Hematopoietic multipotent progenitor cell treated with erythropoietin and hydrocortisone succinate and interleukin-3 and kit ligand, for 8 days (in vitro differentiated cells): Measurements from ENCODE around the gene PLA2G4A.

Experiments used
- DNase-seq: peaks from one replicate; pipeline ENCODE4 v3.0.0-alpha.2; 2015

PLA2G4A gene

DNA sequence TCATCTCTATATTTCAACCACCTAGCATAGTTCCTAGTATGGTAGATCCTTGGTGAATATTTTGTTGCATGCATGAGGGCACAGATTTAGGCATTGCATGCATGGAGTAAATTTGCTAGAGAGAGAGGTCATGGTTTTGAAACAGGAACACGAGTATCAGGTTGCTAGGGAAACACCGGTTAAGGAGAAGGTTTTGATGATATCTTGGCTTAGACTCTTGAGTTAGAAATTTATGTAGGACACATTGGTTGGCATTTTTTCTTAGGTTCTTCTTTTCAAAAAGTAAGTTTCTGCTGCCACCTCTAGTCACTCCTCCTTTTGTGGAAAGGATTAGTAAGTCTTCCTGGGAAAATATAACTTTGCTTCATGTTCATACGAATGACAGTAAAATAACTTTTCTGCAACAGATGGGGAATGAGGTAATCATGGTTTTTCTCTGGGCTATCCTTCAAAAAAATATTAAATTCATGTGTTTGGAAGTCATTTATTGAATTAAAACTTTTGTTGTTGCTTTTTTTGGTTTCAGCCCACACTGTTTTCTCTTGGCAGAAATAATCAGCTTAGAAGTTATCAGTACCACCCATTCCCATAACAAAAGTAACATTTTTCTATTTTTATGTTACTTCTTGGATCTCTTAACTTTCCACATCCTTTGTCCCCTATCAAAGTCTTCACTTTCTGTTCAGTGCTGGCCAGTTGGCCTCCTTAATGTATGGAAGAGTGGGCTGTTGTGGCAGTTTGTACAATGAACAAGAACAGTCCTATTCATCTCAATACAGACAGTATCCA is 97.3 kb downstream of the PLA2G4A start:
- DNase-seq: no peak

DNA sequence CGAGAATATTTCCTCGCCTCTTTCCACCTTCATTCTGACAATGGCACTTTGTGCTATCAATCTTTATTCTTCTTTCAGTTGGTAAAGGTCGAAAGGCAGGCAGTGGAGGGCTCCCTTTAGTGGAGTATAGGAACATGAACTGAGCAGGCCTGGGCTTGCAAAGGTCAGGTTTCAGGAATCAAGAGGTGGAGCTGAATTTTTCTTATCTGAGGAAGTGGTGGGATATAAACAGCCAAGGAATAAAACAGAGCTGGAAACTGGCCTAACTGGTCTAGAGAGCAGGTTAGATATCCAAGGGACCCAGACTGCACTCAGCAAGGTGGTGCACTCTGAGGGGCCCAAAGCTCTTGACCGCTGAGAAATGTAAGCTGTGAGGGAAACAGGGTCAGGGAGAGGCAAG is 99.1 kb downstream of the PLA2G4A start:
- DNase-seq: peak; percentile 4

DNA sequence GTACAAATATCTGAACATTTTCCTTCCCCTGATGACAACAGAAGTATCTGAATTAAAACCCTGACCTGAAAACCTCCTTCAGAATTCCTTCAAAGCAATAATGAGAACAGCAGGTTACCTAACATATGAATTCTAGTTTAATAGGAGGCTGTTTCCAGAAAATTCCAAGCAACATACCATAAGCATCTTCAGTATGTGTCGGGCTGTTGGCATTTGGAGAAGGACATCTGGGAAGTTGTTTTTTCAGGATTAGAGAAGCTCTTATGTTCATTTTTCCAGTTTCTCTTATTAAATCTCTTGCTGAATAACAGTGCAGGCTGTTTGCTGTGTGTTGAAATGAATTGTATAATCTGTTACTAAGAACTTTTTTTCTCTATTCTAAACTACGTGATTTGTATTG is 101.5 kb downstream of the PLA2G4A start:
- no peak for DNase-seq

DNA sequence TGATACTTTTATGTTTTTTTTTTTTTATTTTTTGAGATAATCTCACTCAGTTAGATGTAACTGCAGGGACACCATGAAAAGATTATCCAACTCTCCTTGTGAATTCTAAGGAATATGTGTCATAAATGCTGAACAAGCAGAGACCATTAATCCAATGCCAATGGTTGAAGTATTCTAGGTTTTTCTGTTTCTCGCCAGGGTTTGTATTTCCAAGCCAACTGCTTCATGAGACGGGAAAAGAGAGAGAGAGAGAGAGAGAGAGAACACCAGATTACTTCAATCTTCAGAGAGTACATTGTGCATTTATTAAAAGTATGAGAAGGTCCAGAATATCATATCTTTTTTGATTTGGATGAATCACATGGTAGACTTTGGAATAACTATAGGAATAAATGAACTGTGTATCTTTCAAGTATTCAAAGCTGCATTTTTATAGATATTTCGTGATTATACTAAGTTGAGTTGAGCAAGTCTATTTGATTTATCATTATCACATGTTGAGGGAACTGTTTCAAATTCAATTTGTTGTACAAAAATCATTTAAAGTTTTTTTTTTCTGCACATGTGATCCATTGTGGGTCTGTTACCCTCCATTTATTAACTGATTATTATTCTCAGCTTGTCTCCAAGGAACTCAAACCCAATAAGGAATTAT is 108.4 kb downstream of the PLA2G4A start:
- no peak for DNase-seq

DNA sequence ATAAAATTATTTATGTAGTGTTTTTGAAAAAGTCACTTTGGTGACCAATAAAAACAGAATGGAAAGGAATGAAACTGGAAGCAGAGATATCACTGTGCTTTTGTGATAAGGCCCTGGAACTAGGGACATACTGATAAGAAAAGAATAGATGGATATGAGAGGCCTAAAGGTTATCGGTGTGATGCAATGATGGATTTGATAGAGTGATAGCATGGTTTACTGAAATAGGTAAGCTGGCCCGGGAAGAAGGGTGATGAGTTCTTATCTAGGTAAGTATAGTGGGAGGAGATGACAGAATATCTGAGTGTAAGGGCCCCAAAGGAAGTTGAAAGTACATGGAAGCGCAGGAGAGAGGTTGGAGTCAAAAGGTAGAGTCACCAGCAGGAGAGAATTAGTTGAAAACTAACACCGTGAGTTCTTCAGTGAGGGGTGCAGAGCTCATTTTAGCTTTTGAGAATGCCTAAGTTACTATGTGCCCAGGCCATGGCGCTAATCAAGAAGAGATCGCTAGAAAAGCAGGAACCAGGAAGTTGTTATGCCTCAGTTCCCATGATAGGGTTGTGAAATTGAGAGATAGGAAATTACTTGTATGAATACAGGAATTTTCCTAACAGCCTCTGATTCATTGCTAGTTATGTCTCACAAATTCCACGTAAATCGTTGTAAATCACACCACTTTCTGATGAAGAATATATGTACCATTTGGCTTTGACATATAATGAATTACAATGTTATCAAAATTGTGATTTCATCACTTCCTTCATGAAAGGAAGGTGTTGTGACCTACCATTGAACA is 115.3 kb downstream of the PLA2G4A start:
- DNase-seq: no peak

DNA sequence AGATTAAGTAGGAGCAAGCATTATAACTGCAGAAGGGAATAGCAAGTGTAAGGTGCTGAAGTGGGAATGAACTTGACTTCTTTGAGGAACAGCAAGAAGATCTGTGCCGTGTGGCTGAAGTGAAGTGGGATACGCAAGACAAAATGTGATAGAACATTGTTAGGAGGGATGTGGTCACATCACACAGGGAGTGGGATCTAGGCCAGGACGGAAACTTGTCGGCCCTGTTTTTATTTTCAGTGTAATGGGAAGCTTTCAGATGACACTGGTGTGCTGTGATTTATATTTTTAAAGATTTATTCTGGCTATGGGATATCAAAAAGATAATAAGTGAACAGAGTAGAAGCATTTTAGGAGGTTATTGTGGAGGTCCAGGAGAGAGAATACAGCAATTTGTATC is 116.4 kb downstream of the PLA2G4A start:
- no peak for DNase-seq

DNA sequence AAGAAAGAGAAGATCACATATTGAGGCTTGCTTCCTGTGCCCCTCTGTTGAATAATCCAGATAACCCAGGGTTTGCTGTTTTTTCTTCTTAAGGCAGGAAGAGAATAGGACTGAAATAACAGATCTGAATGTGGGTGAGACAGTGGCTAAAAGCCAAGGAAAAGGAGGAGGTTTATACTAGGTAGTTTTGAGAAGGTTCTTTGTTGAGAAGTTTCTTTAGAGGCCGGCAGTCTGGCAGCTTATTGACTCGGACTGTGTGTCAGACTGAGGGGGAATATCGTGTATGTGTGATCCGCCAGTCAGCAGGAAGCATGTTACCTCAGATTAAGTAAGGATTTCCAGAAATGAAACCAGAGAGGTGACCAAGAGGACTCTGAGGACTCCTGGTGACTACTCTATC is 119.8 kb downstream of the PLA2G4A start:
- DNase-seq: no peak

DNA sequence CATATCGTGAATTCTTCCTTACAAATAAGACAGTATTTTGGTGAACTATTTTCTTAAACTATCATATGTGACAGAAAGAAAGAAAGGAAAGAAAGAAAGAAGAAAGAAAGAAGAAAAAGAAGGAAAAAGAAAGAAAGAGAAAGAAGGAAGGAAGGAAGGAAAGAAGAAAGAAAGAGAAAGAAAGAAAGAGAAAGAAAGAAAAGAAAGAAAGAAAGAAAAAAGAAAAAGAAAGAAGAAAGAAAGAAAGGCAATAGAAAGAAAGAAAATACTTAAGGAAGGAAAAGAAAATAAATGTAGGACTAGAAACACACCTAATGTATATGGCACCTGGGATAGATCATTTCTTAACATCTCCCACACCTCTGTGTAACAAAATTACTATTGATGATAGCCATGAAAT is 120.4 kb downstream of the PLA2G4A start:
- no peak for DNase-seq

DNA sequence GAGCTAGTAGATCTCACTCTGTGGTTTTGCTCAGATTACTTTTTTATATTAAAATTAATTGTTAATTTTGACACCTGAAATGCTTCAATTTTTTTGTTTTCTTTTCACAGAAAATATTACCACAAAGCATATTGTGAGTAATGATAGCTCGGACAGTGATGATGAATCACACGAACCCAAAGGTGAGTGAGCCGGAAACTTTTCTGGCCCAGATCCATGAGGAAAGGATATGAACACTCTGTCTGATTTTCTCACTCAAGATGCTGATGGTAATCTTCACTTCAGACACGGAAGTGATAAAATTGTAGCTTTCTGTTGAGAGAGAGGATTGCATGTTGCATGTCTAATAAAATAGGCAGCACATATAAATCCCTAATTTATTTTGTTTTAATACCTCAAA is 121.8 kb downstream of the PLA2G4A start:
- no peak for DNase-seq

DNA sequence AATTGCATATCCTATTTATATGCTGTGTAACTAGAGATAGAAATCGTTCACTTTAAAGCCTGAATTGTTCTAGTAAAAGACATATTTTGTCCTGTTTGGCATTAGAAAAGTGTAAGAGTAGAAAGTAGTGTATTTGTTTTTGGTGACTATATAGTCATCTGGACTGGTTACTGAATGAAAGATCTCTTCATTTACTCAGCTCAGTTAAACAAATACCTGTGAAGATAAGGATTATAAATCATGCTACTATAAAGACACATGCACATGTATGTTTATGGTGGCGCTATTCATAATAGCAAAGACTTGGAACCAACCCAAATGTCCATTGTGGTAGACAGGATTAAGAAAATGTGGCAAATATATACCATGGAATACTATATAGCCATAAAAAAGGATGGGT is 125.1 kb downstream of the PLA2G4A start:
- DNase-seq: no peak

DNA sequence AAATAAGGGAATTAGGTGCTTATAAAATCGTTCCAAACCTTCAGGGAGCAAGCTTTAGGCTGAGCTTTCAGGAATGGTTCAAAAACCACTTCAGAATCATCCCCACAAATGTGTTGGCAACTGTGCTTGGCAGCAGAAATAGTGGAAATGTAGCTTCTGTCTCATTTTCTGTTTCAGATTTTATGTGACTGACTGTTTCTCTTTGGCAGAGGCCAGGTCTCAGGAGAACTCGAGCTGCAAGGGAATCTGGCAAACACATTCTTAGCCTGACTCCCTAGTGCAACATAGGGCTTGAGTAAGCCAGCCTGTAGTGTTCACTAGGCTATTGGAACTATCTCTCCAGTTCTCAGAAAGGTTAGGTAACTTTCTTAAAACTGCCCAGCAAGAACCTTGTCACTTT is 128.6 kb downstream of the PLA2G4A start:
- DNase-seq: no peak

DNA sequence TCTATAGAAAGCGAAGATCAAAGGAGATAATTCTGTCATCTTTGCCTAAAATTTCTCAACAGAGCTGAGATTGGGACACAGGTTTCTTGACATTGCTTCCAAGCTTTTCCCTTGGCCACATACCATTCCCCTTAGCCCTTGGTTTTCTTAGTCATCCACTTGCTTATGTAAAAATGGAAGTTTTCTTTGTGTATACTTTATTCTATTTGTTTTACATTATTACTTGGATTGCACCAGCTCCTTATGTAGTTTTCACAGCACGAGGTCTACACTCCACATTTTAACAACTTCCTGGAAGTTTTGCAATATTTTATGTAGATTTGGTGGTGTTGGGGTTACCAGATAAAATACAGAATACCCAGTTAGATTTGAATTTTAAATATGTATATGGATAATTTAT is 129.8 kb downstream of the PLA2G4A start:
- DNase-seq: no peak

DNA sequence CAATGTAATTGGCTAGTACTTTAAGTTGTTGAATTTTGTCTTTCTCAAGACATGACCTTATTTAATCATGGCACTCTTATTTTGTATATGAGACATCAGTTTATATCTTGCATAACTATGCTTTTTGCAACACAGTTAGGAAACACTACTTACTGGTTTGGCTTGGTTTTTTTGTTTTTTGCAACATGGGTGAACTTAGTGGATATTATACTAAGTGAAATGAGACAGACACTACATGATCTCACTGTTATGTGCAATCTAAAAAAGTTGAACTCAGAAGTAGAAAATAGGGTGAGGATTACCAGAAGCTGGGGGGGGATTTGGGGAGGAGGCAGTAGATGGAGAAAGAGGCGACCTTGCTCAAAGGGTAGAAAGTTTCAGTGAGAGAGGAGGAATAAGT is 132.1 kb downstream of the PLA2G4A start:
- DNase-seq: no peak

DNA sequence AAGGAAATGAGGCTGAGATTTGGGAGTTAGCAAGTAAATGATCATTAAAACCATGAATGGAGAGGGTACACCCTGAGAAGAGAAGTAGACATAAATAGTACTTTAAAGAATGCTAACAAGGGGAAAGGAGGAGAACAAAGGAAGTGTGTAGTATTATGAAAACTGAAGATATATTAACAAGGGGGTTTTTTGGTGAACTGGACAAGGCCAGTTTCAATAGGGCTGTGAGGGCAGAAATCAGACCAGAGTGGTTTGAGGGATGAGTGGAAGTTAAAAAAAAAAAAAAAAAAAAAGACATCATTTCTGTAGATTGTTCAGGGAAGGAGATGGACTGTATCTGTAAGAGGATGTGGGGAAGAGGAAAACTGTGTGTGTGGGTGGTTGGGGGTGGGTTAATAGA is 137.1 kb downstream of the PLA2G4A start:
- no peak for DNase-seq

DNA sequence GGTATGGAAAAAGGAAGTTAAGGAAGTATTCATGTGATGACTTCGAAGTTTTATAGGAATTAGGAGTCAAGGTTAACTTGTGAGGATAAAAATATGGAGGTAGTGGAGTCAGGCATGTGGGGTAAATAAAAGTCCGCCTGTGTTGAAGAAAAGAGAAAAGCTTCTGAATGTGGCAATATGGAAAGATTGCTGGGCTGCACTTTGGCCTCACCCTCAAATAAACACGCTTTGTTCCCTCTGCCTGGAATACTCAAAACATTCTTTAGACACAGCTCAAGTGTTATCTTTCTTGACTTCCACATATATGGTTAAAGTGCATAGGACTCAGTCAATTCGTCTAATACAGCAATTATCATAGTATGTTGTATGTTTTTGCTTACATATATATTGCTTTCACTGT is 137.7 kb downstream of the PLA2G4A start:
- DNase-seq: no peak

DNA sequence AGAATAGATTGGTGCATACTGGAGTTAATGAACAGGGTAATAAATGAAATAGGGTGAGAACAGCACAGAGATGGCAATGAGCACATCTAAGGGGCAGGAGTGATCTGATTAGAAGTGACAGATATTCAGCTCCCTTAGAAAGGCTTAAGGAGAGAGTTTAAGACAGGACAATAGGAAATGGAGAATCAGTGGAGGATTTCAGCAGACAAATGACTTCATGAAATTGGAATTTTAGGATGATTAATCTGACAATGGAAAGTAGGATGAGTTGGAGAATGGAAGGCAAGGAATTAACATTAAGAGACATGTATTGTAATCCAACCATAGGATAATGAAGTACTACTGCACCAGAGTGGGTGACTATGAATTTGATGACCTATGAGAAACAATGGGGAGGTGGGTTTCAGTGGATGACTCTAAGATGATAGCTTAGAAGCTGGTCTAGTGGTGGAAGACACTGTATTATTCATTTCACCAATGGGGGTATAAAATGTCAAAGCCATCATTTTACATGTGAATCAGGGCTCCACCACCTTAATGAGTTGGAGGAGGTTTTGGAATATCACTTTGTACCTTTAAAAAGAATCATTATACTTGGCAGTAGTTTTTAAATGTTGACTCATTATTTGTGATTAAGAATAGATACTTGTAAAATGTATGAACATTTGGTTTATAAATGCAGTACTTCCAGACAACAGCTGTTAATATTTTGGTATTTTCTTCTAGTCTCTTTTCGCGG is 139.1 kb downstream of the PLA2G4A start:
- DNase-seq: no peak

DNA sequence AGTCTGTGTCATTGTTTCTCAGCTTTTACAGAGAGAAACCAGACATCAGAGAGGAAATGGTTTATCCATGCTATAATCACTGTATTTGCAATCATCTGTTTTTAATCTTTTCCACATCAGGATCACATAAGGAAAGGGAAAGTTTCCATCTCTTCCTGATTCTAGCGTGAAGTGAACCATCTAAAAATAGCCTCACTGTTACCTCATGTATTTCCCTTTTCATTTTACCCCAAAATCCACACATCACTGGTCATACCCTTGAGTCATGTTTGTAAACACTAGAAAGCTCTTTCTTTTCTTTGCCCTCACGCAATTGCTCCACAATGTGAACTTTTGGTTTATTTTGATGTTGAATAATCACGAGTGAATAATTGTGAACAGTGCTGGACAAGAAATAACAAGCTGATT is 146.0 kb downstream of the PLA2G4A start:
- DNase-seq: no peak

DNA sequence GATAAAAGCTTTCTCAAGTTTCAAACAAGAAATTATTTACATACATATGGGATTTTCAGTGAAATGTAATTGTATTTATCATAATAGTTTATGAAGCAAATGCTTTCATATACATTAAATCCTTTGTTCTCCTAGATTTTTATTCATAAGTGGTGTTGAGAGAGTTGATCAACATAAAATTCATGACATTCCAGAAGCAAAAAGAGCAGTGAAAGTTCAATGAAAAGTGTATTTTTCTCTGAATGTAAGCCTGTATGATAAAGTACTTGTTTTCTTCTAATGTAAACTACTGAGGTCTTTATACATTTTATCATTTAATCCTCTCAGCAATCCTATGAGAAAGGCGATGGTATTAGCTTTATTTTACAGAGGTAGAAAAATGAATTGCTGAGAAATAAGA is 146.5 kb downstream of the PLA2G4A start:
- no peak for DNase-seq

DNA sequence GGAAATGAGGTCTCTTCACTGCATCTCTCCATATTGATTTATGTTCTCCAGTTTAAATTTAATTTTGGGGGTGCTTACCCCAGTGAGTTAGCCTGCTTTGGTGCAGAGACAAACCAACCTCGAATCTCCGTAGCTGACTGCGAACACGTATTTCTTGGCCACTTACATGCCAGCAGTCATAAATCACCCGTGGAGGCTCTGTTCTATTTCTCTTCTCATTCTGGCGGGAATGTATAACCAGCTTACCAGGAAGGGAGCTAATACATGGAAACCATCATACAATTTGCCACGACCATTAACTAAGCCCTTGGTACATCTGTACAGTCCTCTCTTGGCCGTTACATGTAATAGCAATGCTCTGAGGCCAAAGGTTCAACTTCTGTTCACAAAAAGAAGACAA is 148.0 kb downstream of the PLA2G4A start:
- DNase-seq: no peak

DNA sequence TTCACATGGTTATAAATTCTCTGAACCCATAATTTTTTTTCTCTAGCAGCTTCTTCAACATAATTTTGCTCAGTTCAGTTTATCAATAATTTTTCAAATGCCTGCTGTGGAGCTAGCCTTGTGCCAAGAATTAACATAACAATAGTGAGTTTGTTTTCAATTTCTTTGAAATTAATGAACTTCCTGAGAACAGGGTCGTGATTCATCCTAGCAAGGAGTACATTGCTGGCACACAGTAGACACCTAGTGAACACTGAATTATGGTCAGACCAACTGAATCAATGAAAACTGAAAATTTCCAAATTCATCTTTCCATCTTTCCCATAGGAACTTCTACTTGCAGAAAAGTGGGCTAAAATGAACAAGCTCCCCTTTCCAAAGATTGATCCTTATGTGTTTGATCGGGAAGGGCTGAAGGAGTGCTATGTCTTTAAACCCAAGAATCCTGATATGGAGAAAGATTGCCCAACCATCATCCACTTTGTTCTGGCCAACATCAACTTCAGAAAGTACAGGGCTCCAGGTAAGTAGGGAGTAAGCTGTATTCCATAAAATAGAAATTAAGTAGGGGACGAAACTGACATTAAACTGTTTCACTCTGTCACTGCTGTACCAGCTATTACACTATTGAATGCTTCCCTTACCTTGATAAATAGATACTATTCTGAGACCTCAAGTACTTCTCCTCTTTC is 148.7 kb downstream of the PLA2G4A start:
- no peak for DNase-seq

DNA sequence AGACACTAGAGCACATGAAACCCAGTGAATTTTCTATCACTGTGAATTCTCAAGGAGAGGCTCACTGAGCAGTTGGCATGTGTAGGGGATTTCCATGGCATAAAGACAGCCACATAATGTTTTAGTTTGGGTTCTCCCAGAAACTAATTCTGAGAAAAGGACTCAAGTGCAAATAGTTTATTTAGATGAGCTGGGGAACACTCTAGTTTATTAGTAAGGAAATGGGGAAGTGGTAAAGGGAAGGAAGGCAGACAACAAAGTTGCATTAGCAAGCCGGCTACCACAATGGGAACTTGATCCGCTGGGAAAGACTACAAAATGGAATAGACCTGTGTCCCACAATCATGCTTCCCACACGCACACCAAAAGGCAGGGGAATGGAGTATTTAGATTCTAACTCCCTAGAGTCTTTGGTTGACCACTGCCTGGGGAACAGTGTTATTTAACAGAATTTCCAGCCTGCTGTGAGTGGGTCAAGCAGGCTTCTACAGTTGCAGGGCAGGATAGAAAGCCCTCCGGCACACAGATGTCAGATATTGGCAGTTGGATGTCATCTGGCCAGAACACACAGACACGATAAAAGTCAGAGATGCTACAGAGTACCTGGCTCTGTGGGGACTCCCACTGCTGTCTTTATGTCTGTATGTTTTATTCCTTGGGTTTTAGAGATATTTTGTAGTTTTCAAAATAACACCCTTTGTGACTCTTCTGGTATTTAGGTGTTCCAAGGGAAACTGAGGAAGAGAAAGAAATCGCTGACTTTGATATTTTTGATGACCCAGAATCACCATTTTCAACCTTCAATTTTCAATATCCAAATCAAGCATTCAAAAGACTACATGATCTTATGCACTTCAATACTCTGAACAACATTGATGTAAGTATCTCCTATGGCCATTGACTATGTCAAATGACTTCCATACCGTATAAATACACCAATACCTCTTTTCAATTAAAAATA is 150.1 kb downstream of the PLA2G4A start:
- DNase-seq: no peak
